ENCODE data around the gene RNF213.

The RNF213 gene

GRCh38 chr17:80260791-80261158 lies at the start of gene RNF213:
TSS of gene RNF213 (plus strand) at chr17:80260852. CDS start at chr17:80263682, 2,830 bp downstream.
- DNase-seq (ENCODE audit: low read depth): no peak
- peak within 1 kb of the TSS; percentile 82 for H3K4me3 ChIP-seq (ENCODE audit: control insufficient read depth, low read depth, low read length)
- TF ChIP-seq CTCF (conservative IDR thresholded peaks at IDR 0.05; ENCODE audit: control insufficient read depth, insufficient read depth, low read depth, low read length): no peak

- no peak overlapping the region for H3K4me3 ChIP-seq (ENCODE audit: control insufficient read depth, low read depth, low read length)
- no peak for DNase-seq (ENCODE audit: low read depth)
- TF ChIP-seq CTCF (conservative IDR thresholded peaks at IDR 0.05; ENCODE audit: control insufficient read depth, insufficient read depth, low read depth, low read length): no peak
Observed at GRCh38 chr17:80212109-80212508, 48.5 kb upstream of the RNF213 start.

GRCh38 chr17:80212511-80212910 lies 48.1 kb upstream of the RNF213 start:
- TF ChIP-seq CTCF (conservative IDR thresholded peaks at IDR 0.05; ENCODE audit: control insufficient read depth, insufficient read depth, low read depth, low read length): no peak
- DNase-seq (ENCODE audit: low read depth): no peak

GRCh38 chr17:80212962-80213642 lies 47.5 kb upstream of the RNF213 start:
- no peak for DNase-seq (ENCODE audit: low read depth)
- H3K4me3 ChIP-seq (ENCODE audit: control insufficient read depth, low read depth, low read length): no peak overlapping the region
- TF ChIP-seq CTCF (conservative IDR thresholded peaks at IDR 0.05; ENCODE audit: control insufficient read depth, insufficient read depth, low read depth, low read length): no peak

More at GRCh38 chr17:80212511-80212910, 48.1 kb upstream of the RNF213 start:
- no peak overlapping the region for H3K4me3 ChIP-seq (ENCODE audit: control insufficient read depth, low read depth, low read length)

GRCh38 chr17:80213643-80213975 lies 47.0 kb upstream of the RNF213 start:
- DNase-seq (ENCODE audit: low read depth): no peak
- TF ChIP-seq CTCF (conservative IDR thresholded peaks at IDR 0.05; ENCODE audit: control insufficient read depth, insufficient read depth, low read depth, low read length): no peak
- H3K4me3 ChIP-seq (ENCODE audit: control insufficient read depth, low read depth, low read length): no peak overlapping the region

GRCh38 chr17:80214012-80214877 lies 46.4 kb upstream of the RNF213 start:
- no peak for DNase-seq (ENCODE audit: low read depth)
- no peak for TF ChIP-seq CTCF (conservative IDR thresholded peaks at IDR 0.05; ENCODE audit: control insufficient read depth, insufficient read depth, low read depth, low read length)

More at GRCh38 chr17:80214012-80214877, 46.4 kb upstream of the RNF213 start:
- H3K4me3 ChIP-seq (ENCODE audit: control insufficient read depth, low read depth, low read length): no peak overlapping the region
